HG02938 (cell line): ENCODE results near the gene ACTR3.
A peak's percentile ranks its signal among the peaks of the same experiment; 100 is the strongest.
"Not testable (repeated sequence)": the region's sequence is repeated elsewhere in the genome, so short reads cannot be mapped to it uniquely, and the experiment has no call there.

Source experiments
- ATAC-seq: cut with Tn5 transposase; IDR thresholded peaks from one replicate; pipeline ENCODE4 v1.9.1; 2021; ENCODE audit warnings: mild to moderate bottlenecking, moderate library complexity; ENCODE audit not compliant: unreplicated experiment

ACTR3 gene

DNA sequence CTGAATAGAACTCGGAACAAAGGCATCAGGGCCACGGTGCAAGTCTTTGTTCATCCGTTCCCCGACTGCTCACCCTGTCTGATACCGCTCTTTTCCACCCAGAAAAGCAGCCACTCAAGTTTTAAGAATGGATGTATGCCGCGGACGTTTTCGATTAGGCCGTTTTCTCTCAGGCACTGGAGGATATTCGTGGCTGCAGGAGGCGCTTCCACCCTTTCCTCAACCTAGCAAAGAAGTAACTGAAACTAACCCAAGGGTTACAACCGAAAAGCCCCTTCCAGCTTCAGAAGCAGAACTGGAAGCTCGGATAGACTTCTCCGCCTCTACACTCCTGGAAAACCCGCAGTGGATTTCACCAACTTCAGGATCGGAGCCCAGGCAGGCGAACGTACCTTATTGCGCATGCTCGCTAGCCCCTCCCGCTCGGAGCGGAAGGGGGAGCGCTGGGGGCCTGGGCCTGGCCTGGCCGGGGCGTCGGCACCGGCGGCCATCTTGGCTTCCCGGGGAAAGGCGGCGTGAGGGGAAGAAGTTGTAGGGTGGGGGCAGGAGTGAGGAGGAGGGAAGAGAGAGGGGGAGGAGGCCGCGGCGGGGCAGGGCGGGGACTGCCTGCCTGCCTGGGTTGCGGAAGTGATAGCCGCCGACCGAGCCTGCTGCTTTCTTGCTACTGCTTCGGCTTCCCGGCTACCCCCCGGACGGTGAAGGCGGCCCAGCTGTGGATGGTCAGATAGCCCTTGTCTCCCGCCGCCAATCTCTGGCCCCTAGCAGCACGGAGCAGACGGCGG lies at the start of gene ACTR3:
Gene ACTR3 (plus strand): TSS at position 619 of the 782 bp plus-strand sequence. CDS start 191 bp downstream, outside the sequence.
- peak; percentile 40 for ATAC-seq

DNA sequence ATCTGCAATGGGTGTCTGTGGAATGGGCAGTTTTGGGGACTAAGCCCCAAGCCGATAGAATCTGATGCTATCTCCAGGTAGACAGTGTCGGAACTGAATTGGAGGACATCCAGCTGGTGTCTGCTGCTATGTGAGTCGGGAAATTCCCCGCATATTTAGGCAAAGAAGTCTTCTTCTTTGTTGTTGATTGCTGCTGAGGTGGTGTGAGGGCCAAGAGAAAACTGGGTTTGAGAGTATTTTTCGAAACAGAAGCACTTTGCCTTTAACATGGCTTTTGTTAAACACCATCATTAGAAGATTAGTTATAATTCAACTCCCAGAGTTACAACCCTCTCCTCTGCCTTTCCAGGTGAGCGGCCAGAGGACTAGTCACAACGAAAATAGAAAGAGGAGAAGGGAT lies 49.4 kb upstream of the ACTR3 start:
- ATAC-seq = no peak

DNA sequence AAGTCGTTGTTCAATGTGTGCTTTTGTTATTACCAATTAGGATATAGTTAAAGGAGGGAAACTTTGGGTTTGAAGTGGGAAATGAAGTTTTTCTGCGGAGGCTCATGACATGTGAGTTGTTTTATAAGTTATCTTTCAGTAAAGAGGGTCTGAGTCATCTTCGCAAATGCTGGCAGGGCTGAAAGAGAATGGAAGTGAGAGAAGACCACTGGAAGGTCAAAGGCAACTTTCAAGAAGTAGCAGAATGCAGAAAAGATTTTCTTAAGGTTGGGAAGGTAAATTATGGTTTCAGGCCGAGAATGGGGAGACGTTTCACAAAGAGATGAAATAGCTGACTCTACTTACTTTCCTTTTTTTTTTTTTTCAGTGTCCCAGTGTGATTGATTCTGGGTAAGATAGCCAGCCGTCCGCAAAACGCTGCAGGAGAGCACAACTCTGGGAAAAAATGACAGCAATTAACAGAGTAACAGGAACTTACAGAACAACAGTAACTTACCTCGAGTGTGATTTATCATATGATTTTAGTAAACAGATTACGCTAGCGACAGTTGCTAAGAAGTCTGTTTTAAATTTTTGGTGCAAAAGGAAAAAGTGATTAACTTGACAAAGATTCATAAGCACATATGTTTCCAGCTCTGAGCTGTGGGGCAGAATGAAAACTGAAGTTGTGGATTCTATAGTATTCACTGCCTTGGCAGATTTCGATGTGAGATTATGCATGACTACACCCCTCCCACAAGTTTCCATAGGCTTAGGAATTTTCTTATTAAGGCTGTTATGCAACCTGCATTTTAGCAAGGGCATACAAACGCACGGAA lies 46.8 kb upstream of the ACTR3 start:
- ATAC-seq = no peak

DNA sequence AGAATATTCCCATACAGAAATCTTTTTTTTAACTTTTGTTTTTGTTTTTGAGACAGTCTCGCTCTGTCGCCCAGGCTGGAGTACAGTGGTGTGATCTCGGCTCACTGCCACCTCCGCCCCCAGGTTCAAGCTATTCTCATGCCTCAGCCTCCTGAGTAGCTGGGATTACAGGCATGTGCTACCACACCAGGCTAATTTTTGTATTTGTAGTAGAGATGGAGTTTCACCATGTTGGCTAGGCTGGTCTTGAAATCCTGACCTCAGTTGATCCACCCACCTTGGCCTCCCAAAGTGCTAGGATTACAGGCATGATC lies 46.2 kb upstream of the ACTR3 start:
- ATAC-seq = not testable (repeated sequence)

DNA sequence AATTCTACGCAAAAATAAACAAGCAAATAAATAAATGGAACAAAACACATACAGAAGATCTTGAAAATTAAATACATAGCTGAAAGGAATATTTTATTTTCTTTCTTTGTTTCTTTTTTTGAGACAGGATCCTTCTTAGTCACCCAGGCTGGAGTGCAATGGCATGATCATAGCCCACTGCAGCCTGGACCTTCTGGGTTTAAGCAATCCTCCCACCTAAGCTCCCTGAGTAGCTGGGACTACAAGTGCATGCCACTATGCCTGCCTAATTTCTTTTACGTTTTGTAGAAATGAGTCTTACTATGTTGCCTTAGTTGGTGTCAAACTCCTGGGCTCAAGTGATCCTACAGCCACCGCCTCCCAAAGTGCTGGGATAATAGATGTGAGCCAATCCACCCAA lies 44.6 kb upstream of the ACTR3 start:
- ATAC-seq = no peak

DNA sequence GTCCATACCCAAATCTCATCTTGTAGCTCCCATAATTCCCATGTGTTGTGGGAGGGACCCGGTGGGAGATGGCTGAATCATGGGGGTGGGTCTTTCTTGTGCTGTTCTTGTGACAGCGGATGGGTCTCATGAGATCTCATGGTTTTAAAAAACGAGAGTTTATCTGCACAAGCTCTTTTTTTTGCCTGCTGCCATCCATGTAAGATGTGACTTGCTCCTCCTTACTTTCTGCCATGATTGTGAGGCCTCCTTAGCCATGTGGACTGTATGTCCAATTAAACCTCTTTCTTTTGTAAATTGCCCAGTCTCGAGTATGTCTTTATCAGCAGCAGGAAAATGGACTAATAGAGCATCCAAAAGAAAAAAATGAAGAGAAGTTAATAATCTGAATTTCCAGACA lies 44.1 kb upstream of the ACTR3 start:
- not testable (repeated sequence) for ATAC-seq

DNA sequence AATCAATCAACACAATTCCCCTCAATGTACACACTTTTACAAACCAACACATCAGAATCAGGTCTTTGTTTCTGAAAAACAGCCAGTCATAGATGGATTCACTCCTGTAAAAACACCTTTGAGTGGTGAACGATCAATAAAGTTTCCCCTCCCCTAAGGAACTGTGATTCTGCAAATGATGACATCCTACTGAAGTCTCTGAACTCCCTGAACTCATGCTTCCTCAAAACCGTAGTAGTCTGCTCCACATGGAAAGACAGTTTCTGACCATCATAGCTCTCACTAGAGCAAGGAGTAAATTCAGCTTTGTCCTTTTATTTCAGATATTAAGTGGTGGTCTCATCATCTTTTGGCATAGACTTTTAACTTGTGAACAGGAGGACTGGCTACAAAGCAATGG lies 43.5 kb upstream of the ACTR3 start:
- no peak for ATAC-seq

DNA sequence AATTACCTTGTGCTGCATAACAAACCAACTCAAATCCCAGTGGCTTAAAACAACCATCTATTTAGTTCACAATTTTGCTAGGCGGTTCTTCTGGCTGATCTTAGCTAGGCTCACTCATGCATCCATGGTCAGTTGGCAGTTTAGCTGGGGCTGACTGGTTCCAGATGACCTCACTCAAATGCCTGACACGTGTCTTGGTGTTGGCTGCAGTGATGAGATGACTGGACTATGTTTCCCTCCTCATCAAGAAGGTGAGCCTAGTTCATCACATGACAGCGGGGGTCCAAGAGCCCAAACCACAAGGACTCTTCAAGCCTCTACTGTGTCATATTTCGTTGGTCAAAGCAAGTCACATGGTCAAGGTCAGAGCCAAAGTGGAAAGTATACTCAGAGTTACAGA lies 42.7 kb upstream of the ACTR3 start:
- no peak for ATAC-seq

DNA sequence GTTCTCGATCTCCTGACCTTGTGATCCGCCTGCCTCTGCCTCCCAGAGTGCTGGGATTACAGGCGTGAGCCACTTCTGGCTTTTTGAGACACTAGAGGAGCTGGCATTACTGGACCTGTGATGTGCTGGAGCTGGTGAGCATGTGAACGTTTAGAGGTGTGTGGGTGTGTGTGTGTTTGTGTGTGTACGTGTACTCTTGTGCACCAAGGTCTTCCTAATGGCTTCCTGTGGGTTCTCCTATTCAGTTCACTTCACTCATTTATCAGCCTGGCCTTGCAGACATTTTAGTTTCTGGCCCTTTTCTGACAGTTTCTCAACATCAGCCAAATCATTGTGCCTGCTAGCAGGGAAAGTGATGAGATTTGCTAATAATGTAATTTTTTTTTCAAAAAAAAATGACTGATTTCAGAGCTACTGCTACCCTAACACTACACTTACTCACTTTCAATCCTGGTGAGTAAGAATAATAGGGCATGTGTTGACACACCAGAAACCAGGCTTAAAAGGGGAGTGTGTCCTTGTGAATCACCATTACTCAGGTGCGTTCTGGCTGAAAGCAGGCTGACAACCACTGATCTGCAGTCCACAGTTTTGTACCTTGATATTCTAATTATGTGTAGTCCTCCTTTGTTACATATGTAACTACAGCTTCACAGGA lies 41.0 kb upstream of the ACTR3 start:
- peak; percentile 61 for ATAC-seq

DNA sequence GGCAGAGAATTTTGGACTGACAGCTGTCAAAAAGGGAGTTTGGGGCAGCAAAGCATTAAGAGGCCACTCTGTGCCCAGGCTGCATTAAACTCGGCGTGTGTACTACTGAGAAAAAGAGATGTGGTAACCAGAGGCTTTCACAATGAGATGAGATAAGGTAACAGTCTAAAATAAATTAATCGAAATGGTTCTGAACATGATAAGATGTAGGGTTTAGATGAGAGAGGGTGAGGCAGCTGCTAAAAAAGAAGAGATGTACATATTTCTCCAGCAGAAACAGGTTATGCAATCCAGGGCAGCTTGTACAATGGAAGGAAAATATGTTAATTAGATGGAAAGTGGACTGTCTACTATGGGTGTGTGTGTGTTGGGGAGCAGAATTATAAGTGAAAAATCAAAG lies 39.2 kb upstream of the ACTR3 start:
- no peak for ATAC-seq

DNA sequence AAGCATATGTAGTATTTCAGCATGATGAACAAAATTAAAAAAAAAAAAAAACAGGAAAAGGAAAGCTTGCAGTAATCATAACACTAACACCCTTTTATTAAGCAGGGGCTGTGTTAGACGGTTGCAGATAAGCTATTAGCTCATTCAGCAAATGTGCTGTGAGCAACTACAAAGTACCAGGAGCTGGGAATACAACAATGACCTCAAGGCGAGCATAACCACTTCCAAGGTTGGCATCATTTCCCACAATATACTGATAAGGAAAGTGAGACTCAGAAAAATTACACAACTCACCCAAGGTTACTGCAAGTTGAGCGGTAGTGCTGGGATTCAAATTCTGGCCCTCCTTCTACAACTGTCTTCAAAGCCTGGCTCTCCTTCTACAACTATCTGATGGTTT lies 38.2 kb upstream of the ACTR3 start:
- no peak for ATAC-seq

DNA sequence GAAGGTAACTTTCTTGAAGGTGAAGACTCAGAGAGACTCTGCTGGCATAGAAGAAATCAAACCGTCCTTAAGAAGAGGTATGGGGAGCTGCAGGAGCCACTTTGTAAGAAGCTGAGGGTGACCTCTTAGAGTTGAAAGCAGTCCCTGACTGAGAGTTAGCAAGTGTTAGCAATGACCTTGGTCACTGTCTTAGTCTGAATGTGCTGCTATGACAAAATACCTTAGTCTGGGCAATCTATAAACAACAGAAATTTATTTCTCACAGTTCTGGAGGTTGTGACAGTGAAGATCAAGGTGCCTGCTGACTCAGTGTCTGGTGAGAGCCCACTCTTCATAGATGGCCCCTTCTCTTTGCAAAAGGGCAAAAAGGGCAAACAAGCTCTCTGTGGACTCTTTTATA lies 35.7 kb upstream of the ACTR3 start:
- no peak for ATAC-seq

DNA sequence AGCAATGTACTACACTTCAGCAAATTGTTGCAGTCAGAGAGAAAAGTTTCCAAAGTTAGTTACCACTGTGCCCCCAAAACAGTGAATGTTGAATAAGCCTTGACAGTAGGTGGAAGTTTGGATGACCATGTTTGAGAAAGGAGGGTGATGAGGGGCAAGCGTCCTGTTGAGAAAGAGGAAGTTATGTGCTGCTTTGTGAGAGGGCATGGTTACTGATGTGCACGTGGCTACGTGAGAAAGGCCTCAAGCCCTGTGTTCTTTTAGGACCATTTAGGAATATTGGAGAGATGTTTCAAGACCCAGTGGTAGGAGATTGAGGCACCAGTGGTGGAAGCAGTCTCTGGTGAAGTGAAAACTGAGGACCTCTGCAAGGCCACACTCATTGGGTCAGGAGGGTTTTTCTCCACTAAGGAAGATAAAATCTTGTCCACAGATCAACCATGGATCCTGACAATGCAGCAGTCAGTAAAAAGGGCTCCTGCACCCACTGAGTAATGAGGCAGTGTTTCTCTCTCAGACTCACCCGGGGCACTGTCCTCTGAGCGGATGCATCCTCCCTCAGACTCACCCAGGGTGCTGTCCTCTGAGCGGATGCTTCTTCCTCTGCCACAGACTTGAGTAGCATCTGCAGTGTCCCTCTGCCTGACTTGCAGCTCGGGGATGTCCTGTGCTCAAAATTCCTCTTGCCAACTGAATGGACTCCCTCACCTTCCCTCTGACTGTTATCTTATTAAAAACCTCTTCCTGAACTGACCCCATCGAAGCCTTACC lies 34.7 kb upstream of the ACTR3 start:
- ATAC-seq = no peak

DNA sequence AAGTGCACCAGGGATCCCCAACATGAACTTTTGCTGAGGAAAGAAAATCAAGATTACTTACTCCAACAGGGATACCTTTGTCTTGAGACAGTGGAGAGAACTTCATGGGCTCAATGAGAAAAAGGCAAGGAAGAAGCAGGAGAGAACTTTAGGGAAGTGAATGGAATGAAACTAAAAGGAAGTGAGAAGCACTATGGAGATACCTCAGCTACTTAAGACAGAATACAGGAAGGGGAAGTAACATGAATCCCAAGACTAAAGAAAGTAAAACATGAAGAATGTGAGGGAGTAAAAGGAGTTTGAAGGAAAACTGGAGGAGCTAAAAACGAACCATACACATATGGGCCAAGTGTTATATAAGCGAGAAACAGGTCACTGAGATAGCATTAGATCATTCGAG lies 32.4 kb upstream of the ACTR3 start:
- no peak for ATAC-seq

DNA sequence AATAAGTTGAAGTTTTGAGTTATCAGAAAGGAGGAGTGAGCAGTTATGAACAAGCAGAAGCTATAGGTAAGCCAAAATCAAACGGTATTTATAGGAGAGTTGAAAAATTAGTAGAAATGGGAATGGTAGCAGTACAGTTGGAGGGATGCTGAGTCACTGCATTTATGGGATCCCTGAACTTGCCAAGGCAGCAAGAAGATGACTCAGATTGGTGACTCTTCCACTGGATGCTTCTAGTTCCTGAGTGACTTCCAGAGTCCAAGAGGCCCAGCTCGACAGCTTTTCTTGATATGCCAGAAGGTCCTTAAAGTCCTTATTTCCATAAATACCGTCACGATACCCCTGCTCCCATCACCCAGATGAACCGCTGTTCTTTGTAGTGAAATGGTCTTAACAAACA lies 31.1 kb upstream of the ACTR3 start:
- ATAC-seq = no peak

DNA sequence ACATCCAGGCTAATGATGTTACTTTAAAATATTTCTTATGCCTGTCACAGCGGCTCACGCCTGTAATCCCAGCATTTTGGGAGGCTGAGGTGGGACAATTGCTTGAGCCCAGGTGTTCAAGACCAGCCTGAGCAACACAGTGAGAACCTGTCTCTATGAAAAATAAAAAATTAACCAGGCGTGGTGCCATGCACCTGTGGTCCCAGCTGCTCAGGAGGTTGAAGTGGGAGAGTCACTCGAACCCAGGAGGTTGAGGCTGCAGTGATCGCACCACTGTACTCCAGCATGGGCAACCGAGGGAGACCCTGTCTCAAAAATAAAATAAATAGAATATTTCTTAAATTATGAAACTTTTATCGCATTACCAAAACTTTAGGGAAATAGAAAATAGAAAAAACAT lies 28.1 kb upstream of the ACTR3 start:
- no peak for ATAC-seq

DNA sequence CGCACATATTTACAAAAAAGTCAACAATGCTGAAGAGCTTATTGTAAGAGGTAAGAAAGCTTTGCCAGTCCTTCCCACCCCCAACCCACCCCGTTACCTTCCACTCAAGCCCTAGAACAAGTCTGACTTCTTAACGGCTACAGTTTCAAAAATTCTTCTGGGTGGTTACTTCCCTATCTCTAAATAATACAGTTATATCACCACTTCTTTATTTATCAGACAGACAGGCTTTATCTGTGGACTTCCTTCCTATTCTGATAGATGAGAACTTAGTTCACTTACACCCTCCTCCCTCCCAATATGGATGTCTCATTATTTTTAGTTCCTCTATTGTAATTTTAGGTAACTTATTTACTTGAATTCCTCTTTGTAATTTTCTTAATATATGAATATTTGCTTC lies 26.7 kb upstream of the ACTR3 start:
- ATAC-seq = no peak

DNA sequence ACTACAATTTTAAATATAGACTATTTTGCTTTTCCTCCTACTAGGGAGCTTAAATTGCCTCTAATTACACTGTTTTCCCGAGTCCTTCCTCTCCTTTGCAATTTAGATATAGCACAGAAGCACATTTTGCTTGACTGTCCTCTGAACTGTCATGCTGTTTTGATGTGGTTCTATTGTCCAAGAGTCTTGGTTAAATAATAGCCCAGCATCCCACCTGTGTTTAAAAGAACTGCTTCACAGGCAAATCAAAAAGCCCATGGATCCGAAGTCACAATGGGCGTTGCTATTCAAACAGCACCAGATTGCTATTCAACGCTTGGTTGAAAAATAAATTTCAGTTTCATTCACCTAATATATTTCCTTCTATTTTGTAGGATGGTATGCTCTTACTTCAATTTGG lies 22.3 kb upstream of the ACTR3 start:
- ATAC-seq = no peak

DNA sequence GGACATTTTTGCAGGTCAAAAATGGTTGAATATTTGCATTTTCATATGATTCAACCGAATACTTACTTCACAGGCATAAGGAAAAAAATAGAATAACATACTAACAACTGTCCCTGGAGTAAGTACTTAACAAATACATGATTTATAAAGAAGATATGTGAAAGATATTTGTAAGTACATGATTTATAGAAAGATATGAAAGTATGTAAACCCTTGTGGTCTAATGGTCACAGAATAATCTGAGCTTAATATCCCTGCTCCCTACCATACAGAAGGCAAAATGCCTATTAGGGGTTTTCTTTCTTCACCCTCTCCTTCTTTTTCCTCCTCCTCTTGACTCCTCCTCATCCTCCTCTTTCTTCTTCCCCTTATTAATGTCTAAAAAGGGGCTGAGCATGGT lies 20.6 kb upstream of the ACTR3 start:
- ATAC-seq = no peak

DNA sequence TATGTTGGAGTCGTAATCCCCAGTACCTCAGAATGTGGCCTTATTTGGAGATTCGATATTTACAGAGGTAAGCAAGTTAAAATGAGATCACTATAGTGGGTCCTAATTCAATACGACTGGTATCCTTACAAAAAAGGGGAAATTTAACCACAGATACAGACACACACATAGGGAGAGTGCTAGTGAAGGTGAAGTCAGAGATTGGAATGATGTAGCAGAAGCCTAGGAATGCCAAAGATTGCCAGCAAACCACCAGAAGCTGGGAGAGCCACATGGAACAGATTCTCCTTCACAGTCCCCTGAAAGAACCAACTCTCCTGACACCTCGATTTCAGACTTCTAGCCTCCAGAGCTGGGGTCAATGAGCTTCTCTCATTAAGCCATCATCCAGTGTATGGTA lies 17.7 kb upstream of the ACTR3 start:
- no peak for ATAC-seq

DNA sequence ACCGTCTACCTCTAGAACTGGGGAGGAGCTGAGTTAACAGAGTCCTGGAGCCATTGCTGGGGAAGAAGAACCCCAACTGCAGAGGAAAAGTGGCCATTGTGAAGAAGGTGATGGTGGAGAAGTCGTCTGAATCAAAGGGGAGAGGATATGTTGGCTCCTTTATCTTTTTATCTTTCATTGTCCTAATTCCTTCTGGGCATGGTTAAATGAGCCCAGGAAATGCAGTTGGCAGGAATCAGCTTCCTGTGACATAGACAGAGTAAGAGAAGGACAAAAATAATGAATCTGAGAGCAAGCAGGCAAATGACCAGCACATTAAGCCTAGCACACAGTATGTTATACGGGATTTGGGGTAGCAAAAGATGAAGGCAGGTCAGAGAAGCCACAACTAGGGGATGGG lies 16.0 kb upstream of the ACTR3 start:
- ATAC-seq = no peak
